ENCODE measurements around the gene CORO1C.

The CORO1C gene

DNA sequence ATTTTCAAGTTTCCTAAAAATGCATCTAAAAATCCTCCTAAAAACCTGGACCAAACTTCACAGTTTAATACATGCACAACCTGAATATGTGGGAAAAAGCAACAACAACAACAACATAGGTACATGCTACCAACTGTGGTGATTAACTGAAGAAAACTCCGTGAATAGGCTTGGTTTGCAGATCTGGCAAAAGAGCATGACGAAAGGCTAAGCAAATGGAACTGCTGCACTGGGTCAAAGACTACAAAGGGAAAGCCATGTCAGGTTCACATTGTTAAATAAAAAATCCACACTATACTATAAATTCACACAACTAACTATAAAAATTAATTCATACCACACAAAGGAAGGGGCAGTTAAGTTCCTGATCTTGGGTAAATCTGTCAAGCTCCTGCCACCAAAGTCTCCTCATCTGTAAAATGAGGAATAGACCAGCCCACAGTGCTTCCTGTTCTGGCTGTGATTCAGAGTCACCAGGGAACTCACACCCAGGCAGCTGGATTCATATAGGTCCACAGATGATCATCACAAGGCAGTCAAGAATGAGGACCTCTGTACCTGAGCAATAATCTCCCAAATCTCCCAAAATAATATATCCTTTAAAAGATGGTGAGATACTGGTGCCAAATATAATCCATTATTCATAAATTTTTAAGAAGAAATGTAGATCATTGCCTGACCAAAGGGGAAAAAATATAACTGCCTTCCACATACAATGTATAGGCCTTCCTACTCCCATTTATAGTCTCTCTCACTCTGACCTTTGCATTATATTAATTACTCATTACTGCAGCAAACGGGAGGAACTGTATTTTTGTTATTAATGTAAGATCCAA, 7.0 kb downstream of the CORO1C start:
- no peak for DNase-seq

DNA sequence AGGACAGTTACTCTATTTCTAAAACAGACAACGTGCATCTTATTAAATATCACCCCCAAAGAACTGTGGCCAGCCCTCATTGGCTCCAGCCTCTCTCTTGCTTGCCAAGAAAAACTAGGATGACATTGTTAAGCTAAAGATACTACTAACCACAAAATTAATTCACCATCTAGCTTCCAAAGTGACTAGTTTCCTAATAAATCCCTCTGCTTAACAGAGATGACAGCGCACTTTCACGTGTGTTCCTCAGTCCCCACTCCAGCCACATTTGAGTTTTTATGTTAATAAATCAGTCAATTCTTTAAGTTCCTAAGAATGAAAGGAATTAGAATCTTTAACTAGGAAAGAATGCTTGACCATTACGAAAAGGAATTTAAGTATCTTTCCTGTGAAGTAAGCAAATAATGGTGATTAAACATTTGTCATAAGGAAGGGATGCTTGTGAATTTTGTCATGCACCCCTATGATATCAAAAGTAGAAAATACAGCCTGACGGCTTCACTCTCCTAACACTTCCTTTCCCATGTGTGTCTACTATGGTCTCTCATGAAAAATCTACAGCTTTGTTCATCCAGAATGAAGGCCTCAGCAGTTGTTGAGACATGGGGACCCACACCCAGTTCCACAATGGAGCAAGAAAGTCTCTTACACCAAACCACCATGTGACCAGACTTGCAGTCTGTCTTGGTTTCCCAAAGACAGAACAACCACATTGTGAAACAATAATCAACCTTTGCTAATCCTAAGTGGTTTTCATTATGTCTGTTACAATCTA, 8.1 kb downstream of the CORO1C start:
- DNase-seq = no peak

DNA sequence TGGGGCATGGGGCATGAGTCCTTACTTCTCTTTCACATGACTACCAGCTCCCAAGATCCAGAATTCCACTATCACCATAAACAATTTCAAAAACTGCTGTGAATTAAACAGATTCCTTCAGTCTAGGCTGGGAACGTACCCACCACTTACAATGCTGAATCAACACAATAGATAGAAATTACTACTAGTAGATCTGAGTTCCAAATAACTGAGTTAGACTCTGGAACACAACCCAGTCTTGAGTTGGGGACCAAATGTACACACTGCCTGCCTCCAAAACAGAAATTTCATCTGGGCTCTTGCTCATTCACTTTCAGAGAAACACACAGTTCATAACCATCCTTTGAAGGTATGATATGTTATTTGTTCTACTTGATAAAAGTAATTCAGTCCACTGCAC, 8.9 kb downstream of the CORO1C start:
- DNase-seq = no peak

DNA sequence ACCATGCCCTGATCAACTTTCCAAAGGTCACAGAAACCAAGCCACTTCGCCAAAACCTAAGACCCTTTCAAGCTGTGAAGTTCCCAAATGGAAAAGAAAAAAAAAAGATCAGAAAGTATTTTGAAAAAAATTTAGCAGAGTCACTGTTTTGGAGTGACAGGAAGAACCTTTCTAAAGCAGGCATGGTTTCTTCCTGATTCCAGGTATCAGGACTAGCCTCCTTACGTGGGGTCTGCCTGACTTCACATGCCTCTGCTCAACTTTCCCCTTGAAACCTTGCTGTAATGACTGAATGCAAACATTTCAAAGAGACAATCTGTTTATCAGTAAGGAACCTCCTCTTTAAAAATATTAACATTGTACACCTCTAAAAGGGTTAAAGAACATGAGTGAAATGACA, 9.5 kb downstream of the CORO1C start:
- DNase-seq = no peak

DNA sequence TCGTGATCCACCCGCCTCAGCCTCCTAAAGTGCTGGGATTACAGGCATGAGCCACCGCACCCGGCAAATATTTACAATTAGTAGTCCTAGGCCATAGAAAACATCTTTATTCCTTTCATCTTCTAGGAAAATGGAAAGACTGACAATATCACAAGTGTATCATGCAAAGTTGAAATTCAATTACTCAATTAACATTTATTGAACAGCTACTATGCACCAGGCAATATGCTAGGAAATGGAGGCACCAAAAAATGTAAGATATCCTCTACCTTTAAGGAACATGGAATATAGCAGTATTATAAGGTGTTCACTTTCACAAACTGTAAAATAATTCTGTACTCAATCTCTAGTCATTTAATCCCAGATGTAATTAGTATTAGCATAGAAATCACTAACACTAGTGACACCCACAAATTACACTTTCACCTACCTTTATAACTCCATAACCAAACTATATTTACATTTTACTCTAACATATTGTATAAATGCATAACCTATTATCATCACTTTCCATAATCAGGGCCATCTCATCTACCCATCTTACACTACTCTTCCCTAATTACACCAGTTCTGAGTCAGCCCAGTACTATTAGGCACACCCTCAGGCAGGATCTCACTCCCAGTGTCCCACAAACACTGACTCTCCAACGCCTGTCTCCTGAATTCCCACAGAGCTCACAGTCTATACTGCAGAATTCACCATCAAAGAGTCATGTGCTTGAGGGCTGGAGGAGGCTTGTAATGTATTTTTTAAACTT, 10.4 kb downstream of the CORO1C start:
- DNase-seq = no peak

- DNase-seq = no peak
These were observed 14.1 kb downstream of the CORO1C start for GRCh38 chr12:108717243-108717642.

GRCh38 chr12:108714866-108715265, 16.5 kb downstream of the CORO1C start:
- no peak for DNase-seq

DNA sequence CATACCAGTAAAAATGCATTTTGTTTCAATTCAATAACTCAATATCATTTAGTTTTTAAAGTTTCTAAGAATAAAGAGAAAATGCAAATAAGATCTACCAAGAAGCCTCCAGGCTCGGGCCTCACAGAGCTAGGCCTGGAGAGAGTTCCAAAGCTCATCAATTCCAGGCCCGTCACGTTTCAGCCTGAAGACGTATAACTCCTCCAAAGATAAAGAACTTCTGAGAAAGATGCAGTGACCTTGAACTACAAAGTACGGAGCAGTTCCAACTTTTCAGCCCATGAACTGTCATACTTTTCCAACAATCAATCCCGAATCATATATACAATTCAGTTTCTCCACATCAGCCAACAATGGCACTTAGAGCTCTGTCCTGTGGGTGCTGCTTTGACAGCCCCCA, 17.8 kb downstream of the CORO1C start:
- no peak for DNase-seq

DNA sequence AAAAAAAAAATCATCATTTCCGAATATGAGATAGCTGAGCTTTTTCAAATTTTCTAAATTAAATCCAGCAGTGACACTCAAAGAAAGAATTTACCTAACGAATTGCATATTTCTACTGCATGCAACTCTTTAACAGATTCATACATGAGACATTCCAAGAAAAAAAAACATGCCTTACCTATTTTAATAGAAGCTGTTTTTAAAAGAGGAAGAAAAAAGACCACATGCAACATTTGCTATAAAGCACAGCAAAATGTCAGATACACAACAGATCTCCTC, 18.5 kb downstream of the CORO1C start:
- DNase-seq = no peak

DNA sequence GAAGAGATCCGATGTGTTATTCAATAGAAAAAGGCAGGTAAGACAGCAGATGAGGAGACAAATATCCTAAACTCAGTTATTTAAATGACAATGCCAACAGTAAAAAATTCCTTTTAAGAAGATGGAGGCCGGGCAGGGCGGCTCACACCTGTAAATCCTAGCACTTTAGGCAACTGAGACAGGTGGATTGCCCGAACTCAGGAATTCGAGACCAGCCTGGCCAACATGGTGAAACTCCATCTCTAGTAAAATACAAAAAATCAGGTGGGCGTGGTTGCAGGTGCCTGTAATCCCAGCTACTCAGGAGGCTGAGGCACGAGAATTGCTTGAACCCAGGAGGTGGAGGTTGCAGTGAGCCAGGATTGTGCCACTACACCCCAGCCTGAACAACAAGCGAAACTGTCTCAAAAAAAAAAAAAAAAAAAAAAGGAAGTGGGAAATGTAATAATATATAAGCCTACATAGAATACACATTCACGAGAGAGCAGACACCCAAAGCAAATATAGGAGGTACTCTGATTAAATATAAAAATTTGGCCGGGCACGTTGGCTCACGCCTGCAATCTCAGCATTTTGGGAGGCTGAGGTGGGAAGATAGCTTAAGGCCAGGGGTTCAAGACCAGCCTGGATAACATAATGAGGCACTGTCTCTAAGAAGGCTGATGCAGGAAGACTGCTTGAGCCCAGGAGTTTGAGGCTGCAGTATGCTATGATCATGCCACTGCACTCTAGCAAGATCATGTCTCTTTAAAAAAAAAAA, 19.0 kb downstream of the CORO1C start:
- no peak for DNase-seq

DNA sequence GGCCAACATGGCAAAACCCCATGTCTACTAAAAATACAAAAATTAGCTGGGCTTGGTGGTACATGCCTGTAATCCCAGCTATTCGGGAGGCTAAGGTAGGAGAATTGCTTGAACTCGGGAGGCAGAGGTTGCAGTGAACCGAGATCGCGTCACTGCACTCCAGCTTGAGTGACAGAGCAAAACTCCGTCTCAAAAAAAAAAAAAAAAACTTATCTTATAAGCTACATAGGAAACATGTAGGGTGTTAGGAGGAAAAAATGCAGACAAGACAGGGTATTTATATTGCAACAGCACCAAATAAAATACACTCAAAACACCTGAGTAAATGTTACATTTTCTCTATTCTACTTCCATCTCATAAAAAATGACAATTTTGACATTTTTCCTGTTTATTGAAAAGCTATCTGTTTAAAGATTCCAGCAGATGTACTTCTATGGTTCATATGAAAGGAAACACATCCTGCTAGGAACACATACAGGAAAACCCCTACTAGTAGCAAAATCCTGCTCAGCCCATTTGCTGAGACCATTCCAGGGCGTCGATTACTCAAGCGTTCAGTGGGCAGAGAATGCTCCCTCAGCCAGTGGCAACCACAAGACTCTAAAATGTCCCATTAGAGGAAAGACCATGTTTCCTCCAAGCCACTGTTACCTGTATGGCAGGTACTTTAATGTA, 19.7 kb downstream of the CORO1C start:
- DNase-seq = no peak

DNA sequence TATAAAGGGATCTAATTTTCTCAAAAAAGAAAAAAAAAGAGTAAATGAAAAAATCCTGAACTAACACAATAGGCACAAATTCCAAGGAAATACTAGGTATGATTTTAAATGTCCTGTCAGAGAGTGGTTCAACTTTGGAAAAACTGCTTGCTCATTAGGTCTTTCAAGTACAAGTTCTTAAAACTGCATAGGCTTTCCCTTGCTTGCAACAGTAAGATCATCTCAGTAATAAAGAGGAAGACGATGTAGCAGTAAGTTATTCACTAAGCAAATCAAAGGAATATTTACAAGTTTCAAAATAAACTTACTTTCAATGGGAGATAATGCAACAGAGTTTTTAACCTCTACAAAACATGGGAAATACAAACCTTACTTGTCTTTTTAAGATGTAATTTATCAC, 21.6 kb downstream of the CORO1C start:
- DNase-seq = no peak

DNA sequence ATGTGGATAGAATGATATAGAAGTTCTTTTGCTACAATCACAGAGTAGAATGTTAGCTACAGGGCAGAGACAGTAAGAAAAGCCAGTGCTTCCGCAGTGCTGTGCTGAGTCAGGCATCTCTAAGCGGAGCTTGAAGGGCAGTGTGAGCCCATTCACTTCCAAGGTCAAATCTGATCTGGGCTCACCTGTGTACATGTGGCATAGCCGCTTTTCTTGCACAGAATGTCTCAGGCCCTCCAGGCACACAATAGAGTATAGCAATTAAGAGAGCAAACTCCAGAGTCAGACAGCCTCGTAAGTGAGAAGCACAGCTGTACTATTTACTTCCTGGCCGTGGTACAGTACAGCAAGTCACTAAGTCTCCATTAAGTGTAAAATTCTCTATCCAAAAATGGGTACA, 26.8 kb downstream of the CORO1C start:
- no peak for DNase-seq

DNA sequence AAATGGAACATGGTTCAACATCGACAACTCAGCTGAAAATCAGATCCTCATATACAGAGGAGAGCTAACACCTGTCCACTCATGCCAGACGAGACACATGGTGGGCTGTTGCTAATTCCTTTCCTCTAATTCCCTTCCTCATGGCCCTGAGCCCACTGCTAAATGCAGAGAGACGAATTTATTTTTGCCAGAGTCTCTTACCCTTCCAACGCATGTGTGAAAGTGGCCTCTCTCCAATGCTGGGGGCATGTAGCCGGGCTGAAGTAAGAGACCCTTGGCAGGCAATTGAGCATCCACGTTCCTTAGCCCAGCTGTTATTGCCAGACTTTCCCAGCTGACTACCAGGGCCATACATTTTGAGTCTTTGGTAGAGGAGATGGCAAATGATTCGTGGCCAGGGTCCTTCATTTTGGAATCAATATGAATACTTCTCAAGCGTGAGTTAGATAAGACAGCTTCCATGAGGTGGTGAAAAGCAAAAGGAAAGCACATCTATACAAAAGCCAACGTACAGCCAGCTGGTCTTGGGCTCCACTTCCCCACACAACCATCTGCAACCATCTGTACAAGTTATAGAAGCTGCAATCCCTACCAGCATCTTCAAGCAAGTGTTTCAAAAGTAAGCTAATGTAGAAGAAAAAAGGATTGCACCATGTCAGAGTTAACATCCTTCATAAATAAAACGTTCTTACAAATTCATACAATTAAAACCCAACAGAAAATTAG, 28.6 kb downstream of the CORO1C start:
- DNase-seq = peak; percentile 77

GRCh38 chr12:108701779-108702441, 29.4 kb downstream of the CORO1C start:
- no peak for DNase-seq

GRCh38 chr12:108700833-108701541, 30.3 kb downstream of the CORO1C start:
- DNase-seq = no peak

- no peak for DNase-seq
These were observed 31.3 kb downstream of the CORO1C start for GRCh38 chr12:108699955-108700563.

DNA sequence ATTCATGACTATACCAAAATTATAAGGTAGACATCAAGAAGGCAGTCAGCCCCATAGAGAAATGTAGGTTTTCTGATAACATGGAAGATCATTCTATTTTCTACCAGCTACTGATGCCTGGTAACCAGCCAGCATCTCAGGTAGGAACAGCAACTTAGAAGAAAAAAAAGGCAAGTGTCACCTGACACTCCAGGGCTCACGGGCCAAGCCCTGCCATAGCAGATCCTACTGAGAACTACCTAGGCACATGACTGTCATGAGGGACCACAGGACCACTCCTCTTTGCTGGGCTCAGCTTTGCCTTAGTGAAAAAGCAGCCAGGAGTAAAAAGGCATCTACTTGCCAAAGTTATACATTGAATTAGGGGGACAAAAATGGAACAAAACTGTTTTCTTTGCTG, 33.4 kb downstream of the CORO1C start:
- no peak for DNase-seq

DNA sequence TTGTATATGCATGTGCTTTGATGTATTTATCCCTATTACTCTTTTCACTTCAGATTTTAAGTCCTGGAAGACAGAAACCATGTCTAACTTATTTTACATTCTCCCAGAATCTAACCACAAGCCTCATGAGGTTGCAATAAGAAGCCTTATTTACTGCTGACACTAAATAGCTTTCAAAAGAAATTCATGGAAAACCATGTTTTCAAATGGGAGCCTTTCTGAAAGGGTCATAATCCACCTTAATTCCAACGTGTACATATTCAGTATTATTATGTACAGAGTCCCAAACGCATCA, 34.4 kb downstream of the CORO1C start:
- DNase-seq = no peak

Measured in NCI-H524 treated with DMSO at 0.1 percent for 48 hours (cell line).